CD1c-positive myeloid dendritic cell (primary cell): Measurements from ENCODE around the gene RDH13.
"Not testable (repeated sequence)": the region's sequence is repeated elsewhere in the genome, so short reads cannot be mapped to it uniquely, and the experiment has no call there.

Source experiments
- DNase-seq: peaks from one replicate; pipeline ENCODE4 v3.0.0-alpha.2; 2016; ENCODE audit errors: extremely low spot score

The RDH13 gene, protein sequence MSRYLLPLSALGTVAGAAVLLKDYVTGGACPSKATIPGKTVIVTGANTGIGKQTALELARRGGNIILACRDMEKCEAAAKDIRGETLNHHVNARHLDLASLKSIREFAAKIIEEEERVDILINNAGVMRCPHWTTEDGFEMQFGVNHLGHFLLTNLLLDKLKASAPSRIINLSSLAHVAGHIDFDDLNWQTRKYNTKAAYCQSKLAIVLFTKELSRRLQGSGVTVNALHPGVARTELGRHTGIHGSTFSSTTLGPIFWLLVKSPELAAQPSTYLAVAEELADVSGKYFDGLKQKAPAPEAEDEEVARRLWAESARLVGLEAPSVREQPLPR

DNA sequence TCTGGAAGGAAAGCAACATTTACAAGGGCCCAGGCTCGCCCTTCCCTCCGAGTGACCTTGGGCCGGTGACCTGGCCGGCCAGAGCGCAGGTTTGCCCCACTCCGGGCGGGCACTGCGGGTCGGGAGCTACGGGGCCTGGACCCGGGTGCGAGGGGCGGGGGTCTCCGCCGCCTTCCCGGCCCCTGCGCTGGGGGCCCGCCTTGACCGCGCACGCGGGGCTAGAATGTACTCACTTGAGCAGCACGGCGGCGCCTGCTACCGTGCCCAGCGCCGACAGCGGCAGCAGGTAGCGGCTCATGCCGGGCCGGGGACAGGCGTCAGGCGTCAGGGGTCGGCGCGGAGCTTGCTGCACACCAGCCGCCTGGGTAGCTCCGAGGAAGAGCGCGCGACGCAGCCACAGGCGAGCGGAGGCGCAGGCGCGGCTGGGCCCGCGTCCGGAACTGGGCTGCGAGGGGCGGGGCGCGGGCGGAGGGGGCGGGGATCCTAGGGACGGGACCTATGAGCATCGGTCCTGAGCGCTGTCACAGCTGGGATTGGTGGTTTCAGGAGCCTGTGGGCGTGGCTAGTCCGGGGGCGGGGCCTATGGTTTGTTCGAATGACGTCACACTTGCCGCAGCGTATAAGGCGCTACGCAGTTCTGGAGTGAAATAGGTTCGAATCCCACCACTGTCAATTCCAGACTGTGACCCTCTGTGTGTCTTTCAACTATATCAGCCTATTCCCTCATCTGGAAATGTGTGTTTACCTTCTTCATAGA is at the start of gene RDH13:
TSS of gene RDH13 (minus strand) at position 414 of the 757 bp plus-strand sequence. CDS start at position 298, 116 bp downstream.
- peak; percentile 98 for DNase-seq

DNA sequence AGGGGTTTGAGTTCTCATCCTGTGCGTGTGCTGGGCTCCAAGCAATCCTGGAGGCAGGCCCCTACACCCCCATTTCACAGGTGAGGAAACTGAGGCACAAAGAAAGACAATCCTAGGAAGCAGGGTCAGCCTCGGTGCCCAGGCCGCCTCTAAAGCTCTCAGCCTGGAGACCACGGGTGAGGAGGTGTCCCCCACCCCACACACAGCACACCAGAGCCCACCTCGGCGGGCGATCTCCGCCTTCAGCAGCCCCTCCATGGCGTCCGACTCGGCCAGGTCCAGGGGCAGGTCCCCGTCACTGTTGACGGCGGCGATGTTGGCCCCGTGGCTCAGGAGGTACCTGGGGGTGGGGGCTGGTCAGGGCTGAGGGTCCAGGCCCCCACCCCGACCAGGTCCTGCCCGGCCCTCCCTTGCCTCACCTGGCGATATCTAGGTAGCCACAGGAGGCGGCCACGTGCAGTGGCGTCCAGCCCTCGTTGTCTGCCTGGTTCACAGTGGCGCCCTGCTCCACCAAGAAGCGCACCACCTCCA is 49.4 kb upstream of the RDH13 start:
- DNase-seq, result no peak

DNA sequence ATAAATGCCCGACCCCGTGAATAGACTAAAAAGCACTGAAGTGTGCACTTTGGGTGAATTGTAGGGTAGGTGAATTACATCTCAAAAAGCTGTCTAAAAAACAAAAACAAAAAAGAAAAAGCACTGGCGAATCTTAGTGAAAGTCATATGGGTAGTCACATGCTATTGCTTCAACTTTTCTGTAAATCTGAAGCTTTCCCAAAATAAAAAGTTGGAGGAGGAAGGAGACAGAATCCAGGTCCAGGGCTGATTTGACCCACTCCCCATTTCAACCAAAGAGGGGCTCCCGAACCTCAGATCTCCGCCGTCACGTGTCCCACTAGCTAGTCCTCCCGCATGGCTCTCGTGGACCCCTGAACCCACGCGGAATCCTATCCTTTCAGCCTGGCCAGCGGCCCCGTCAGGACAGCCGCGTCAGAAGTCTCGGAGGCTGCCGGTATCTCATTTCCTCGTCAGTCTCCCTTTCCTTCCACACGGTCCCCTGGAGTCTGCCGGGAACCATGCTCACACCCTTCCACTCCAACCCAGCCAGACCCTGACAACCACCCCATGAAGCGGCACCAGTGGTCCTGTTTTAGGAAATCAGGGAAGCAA is 48.4 kb upstream of the RDH13 start:
- DNase-seq, result no peak

DNA sequence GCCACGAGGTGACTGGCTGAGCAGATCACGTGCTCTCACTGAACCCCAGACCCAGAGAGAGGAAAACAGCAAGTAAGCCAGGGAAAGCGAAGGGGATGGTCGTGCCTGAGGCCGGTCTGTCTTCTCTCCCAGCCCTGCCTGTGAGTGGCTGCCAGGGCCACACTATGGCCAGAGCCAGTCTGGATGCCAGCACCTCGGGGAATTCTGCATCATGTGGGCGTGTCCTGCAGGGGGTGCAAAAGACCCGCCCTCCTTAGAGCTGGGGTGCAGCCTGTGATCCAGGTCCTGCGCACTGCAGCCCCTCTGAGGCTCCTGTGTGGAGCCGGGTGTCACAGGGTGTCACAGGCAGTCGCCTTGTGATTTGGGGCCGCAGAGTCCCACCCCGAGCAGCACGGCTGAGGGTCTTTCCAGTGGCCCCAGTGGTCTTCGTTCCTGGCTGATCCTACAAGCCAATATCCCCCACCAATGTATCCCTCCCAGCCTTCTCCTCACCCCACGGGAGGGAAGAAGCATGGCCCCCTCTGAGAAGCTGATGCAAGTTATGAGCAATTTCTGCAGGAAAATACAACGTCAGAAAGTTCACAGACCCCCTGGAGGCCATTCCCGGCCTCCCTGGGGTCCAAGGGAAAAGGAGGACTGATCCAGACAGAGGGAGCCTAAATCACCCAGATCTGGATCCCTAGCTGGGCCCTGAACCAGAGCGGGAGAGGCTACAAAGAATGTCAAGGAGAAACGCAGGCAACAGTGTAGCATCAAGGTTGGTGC is 46.8 kb upstream of the RDH13 start:
- DNase-seq, result no peak

DNA sequence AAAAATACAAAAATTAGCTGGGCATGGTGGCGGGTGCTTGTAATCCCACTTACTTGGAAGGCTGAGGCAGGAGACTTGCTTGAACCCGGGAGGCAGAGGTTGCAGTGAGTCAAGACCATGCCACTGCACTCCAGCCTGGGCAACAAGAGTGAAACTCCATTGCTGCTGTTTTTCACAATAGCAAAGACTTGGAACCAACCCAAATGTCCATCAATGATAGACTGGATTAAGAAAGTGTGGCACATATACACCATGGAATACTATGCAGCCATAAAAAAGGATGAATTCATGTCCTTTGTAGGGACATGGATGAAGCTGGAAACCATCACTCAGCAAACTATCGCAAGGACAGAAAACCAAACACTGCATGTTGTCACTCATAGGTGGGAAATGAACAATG is 44.3 kb upstream of the RDH13 start:
- DNase-seq, result not testable (repeated sequence)

DNA sequence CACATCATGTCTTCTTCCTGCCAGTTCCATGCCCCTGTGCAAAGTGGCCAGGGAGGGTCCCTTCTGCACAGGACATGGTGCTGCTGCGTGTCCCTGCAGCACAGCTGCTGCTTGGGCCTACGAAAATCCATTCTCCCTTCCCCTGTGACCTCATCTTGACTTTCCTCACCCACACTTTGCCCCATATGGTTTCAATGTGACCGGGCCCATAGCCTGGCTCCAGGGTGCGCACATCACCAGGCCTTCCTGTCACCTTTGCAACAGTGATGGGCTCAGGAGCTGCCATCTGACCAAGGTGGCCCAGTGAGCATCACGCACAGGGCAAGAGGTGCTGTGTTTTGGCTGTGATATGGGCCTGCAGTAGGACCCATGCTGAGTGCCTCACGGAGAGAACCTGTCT is 43.6 kb upstream of the RDH13 start:
- no peak for DNase-seq

DNA sequence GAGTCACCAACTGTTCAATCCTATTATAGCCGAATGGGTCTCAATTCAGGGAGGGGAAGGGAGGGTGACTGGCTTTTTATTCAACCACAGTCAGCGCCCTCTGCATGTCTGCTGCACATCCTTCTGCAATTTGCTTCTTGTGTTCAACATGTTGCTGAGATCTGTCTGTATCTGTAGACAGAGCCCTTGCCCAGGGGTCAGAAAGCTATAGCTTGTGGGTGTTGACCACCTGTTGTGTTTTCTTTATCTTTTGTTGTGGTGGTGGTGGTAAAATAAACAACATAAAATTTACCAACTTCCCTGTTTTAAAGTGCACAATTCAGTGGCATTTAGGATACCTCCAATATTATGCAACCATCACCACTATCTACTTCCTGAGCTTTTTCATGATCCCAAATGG is 42.3 kb upstream of the RDH13 start:
- no peak for DNase-seq

DNA sequence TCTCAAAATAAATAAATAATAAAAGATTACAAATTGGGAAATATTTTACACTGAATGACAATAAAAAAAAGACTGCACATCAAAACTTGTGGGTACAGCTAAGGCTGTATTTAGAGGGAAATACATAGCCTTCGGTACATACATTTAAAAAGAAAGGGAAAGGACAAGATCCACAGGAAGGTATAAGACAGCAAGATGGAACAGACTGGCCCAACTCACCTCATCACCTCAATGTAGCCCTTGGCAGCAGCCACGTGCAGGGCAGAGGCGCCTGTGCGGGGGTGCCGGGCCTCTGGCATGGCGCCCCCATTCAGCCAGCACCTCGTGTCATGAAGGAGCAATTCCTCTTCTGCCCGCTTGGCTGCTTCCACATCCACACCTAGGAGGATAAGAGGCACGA is 40.2 kb upstream of the RDH13 start:
- no peak for DNase-seq

DNA sequence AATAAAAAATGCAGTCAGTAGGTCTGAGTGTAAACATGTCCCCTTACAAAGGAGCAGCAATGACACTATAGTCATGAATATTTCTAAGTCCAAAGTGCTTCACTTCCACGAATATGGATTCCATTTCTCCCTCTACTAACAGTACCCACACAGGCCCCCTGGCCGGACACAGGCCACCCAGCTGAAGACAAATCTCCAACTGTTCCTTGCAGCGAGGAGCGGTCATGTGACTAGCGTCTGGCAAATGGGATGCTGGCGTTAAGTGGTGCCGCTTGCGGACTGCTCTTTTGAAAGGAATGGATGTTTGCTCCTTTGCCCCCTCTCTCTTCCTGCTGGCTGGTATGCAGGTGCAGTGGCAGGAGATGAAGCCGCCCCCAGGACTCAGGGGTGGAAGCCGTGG is 38.3 kb upstream of the RDH13 start:
- no peak for DNase-seq

DNA sequence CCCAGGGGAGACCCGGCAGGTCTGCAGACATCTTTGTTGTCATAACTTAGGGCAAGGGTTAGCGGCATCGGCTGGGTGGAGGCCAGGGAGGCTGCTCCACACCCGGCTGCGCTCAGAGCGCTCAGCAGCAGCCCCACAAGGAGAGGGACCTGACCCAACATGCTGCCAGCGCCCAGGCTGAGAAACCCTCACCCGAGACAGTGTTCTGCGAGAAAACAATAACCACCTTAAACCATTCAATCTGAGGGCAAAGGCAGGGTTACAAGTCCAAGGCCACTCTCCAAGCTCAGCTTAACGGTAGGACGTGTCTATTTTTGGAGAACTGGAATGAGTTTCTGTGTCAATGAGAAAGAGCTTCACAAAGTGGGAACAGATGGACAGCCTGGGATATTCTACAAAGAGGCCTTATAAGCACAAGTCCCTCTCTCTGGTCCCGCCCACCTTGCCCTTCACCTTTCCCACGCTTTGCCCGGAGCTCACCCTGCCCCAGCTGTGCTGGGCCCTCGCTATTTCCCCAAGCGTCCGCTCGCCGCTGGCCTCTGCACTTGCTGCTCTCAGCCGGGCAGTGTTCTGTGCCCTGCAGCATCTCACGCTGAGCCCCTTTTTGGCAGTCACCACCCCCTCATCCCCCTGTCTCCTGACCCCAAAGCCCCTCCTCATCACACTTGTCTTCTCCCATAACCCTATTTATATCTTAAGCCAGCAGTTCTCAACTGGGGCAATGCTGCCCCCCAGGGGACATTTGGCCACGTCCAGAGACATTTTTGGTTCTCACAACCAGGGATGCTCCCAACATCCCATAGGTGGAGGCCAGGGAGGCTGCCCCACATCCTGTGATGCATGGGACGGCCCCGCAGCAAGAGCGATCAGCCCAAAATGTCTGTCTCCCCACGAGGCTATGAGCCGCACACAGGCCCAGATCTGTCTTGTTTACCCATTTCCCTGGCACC is 36.9 kb upstream of the RDH13 start:
- DNase-seq, result no peak

DNA sequence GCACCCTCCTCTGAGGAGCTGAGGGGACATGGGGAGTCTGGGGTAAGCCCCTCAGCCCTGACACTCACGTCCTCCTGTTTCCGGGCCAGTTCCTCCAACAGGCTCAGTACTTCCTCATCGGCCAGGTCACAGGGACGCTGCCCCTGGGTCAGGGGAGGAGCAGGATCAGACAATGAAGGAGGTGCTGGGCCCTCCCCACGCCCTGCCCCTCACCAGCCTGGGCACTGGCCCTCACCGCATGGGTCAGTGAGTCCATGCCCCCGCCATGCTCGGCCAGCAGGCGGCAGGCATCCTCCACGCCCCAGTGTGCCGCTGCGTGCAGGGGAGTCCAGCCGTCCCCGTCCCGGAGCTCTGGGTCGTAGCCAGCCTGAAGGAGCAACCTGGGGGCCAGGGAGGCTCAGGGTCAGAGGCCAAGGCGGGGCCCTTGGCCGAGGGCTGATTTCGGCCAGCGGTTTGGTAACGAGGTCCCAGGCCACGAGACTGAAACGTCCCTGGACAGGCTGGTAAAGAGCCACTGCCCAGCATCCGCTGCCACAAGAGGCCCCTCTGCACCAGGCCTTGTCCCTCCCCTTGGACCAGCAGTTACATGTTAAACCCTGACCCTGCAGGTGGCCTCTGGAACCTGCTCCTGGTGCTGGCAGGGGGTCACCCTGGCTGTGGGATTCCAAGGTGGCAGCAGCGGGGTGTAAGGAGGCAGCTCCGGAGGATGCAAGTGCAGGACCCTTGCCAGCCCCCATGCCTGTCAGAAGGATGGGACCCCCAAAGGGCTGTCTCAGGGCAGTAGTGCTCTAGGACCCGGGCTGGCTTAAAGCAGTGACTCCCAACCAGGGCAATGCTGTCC is 36.0 kb upstream of the RDH13 start:
- DNase-seq, result peak; percentile 66

DNA sequence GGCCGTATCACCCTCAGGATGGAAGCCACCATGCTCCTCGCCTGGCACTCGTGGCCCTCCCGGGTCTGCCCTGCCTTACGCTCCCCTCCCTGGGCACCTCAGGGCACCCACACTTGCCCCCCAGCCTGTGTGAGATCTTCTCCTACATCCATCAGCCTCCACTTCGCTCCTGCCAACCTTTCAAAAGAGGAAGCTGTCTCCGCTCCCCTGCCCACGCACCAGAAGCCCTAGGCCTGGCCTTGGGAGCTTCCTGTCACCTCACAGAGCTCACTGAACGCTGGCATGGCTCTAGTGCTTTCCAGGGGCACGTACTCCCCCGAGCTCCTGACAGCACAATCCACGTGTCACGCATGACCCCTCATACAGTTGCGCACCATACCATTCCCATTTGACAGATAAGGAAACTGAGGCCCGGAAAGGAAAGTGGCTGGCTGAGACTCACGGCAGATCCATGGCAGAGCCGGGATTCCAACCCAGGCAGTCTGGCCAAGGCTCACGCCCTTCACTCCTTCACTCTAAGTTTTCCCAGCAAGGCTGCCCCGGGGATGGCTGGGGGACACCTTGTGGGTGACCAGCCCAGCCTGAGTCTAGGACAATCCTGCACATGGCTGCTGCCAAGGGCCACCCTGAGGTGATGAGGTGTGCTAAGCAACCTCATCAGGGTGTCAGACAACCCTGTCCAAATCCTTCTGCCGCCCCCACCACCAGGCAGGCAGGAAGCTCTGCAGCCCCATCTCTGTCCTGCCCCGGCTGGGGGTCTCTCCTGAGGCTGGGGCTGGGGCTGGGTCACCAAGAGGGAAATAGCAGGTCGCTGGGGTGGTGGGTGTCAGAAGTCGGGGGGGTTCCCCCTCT is 35.1 kb upstream of the RDH13 start:
- DNase-seq, result peak; percentile 91

DNA sequence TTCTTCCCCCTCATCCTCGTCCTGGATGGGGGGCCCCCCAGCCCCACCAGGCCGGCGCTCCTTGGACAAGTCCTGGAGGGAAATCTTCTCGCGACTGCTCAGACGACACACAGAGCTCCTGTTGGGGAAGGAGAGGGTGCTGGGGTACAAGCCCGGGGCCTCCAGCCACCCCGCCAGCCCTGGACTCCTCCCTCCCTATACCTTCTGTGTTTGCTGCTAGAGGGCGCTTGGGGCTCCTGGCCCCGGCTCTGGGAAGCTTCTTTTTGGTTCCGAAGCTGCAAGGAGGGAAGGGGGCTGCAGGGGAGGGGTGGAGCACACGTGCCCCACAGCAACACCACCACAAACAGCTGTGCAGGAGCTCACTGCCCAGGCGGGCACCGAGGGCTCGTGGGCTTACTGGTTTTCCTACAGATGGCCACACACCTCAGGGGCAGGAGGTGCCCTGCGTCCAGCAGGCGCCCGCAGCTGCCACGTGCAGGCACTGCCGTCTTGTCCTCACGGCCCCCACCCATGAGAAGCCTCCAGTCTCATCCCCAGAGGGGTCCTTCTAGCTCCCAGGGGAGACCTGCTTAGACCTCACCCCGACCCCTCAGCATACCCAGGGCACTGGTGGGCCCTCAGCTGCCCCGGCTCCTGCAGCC is 33.2 kb upstream of the RDH13 start:
- DNase-seq, result no peak

DNA sequence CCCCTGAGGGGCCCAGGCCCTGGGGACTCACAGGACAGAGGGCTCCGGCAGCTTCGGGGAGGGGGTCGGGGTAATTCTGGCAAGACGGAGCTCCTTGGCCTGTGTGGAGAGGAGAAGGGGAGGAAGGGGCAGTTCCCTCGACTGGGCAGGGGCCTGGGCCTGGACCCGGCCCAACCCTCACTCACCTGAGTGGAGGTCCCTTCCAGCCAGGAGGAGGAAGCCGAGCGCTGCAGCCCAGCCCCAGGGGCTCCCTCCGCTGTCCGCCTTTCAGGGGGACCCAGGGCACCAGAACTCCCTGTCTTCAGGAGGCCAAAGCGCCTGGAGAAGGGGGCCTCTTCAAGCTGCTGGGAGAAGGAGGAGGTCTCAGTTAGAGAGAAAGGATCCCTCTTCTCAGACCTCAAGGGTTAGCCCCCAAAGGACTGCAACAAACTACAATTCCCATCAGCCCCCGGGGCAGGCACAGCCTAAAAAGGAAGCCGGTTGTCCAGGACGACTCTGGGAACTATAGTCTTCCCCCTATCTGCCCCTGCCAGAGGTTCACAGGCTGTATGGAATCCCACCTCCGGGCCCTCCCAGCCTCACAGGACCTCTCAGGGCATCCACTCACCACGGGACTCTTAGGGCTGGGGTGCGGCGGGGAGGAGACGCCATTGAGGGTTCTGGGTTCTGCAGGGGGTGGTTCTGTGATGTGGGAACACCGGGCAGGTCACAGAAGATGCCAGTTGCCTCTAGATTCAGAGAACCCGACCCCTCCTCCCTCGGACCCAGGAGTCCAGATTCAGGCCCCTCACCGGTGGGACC is 32.5 kb upstream of the RDH13 start:
- no peak for DNase-seq

DNA sequence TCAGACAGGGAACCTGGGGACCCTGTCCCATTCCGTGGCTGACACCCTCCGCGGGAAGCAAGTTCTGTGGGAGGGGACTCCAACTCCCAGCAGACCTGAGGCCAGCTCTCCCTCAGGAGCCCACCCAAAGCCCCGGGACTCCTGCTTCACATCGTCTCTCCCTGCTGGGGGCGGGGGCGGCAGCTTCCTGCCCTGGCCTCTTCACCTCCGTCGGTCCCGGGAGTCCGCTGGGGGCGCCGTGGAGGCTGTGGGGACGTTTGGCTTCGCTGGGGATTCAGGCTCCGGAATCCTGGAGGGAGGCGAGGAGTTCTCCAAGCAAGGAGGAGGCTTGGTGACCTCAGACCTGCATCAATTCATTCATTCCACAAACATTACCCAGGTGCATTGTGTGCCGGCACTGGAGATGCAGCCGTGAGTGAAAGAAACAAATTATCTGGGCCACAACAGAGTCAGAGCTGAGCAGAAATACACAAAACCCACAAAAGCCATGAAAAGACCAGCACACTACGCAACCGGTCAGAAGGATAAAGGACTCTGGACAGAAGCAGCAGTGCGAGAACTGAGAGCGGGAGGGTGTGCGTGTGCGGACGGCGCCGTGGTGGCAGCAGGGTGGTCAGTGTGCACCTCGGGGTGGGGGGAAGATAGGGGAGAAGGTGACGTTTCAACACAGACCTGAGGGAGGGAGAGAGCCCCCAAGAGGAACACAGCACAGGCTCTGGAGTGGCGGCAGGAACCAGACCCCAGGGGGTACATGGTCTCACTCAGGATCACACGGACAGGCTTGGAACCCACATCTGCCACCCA is 31.7 kb upstream of the RDH13 start:
- DNase-seq, result no peak

DNA sequence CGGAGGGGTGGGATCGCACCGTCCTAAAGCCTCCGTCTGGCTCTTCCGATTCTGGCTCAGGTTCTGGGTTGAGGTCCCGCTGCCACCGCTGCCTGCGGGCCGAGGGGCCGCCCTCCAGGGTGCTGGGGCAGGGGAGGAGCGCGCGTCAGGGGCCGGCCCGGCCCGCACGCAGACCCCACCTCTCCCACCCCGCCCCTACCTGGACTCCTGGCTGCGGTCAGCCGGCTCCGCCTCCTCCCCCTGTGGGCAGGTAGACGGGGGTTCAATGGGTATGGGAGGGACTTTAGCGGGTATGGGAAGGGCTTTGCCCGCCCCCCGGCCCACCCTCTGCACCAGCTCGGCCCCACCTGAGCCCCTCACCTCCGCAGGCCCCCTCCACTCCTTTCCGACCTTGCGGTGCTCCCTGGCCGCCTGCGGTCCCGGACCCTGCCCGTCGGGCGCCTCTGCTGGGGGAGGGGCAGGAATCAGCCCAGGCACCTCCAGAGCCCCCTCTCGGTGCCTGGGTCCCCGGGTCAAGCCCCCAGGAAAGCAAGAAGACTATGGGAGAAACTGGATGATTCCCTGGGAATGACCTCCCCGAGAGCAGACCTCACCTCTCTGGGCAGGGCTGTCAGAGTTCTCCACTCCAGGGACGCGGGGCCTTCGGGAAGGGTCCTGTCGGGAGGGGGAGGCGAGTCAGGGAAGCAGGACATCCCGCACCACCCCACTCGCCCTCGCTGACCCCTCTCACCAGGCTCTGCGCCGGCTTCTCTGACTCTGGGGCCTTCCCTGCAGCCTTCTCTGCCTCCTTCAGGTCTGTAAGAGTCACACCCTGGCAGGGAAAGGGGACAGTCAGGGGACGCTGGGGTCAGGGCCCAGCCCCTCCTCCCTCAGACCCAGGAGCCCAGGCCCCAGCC is 29.7 kb upstream of the RDH13 start:
- no peak for DNase-seq
